ENCODE measurements around the gene RNF225.
"Not testable (repeated sequence)": the region's sequence is repeated elsewhere in the genome, so short reads cannot be mapped to it uniquely, and the experiment has no call there.

The RNF225 gene

GRCh38 chr19:58395220-58395978 lies at the start of gene RNF225:
Gene RNF225 (plus strand): TSS chr19:58395656. CDS start chr19:58396090, 434 bp downstream.
- no peak for DNase-seq

- peak; percentile 77 for DNase-seq
Observed at GRCh38 chr19:58346961-58347929, 48.2 kb upstream of the RNF225 start.

DNA sequence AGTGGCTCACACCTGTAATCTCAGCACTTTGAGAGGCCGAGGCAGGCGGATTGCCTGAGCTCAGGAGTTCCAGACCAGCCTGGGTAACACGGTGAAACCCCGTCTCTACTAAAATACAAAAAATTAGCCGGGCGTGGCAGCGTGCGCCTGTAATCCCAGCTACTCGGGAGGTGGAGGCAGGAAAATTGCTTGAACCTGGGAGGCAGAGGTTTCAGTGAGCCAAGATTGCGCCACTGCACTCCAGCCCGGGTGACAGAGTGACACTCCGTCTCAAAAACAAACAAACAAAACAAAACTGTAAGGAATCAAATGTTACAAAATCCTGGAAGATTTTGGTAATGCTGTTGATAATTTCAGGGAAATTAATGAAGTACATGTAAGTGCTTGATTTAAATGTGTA lies 47.4 kb upstream of the RNF225 start:
- not testable (repeated sequence) for DNase-seq

DNA sequence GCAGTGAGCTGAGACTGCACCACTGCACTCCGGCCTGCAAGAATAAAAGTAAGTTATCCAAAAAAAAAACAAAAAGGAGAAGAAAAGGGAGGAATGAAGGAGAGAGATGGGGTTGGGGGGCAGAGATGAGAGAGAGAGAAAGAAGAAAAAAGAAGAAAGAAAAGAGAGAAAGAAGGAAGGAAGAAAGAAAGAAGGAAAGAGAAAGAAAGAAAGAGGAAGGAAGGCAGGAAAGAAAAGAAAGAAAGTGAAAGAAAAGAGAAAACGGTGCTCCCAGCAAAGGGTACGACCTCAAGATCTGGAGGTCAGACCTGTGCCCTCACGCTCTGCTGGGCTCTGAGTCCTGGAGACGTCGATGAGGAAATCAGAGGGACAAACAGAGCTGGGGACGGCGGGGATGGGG lies 45.9 kb upstream of the RNF225 start:
- DNase-seq = no peak

GRCh38 chr19:58350001-58350861 lies 45.2 kb upstream of the RNF225 start:
- DNase-seq = no peak

- DNase-seq = no peak
Observed at GRCh38 chr19:58350871-58351557, 44.4 kb upstream of the RNF225 start.

GRCh38 chr19:58351558-58351878 lies 43.9 kb upstream of the RNF225 start:
- no peak for DNase-seq

DNA sequence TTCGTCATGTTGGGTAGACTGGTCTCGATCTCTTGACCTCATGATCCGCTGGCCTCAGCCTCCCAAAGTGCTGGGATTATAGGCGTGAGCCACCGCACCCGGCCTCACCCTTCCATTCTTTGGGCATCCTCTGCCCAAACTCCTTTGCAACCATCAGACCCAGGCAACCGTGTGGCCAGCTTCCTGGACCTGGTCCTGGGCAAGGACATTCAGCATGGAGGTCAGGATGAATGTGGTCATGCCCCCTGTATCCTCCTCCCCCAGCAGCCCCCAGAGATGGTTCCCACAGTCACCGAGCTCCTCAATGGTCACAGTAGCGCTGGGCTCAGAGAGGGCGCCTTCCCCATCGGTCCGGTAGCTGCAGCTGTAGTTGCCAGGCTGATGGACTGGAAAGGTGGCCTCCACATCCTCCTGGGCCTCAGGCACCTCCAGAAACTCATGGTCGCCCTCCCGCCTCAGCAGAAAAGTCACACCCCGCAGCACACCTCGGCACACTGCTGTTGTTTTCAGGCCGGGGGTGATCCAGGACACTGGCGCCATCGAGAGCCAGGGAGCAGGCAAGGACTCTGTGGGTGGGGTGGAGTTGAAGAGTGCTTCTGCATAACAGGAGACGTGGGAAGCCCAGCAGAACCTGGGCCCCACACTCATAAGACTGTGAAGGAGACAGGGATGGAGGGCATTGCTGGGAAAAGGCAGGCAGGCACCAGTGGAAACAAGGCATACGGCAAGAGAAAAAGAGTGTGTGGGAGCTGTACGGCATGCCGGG lies 43.3 kb upstream of the RNF225 start:
- DNase-seq = no peak

- DNase-seq = no peak
Observed at GRCh38 chr19:58352760-58353671, 42.4 kb upstream of the RNF225 start, which contains the start of gene A1BG. Gene A1BG (minus strand): TSS chr19:58353492. CDS start chr19:58353437, 55 bp downstream.

DNA sequence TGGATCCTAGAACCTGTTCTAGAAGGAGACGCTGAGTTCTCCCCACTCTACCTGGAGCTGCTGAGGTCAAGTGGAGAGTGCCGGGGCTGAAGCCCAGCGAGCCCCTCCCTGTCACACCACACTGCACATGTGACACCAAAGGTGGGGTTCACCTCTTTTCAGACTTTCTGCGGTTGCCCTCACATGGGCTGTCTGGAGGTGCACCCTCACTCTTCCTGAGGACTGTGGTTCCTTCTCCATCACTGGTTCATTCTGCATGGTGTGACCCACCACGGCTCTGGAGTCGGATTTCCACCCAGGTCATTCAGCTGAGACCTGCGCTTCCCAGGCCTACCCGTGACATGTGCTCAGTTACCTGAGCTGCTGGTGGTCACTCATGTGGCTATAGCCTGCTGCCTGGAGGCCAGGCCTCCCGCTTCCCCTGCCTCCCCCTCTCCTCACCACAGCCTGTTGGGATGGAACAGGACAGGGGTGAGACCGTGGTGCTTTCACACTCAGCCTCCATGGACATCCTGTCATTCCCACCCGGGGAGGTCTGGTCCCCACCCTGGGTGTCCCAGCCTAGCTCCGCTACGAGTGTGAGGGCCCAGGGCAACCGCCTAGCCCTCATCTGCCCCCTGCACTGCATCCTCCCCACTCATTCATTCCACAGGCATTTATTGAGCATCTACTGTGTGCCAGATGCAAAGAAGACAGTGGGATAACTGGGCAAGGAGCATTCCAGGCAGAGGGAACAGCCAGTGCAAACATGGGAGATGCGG lies 41.6 kb upstream of the RNF225 start:
- no peak for DNase-seq

GRCh38 chr19:58354478-58355030 lies 40.9 kb upstream of the RNF225 start:
- DNase-seq = no peak

- DNase-seq = no peak
Observed at GRCh38 chr19:58355215-58355796, 40.1 kb upstream of the RNF225 start.

DNA sequence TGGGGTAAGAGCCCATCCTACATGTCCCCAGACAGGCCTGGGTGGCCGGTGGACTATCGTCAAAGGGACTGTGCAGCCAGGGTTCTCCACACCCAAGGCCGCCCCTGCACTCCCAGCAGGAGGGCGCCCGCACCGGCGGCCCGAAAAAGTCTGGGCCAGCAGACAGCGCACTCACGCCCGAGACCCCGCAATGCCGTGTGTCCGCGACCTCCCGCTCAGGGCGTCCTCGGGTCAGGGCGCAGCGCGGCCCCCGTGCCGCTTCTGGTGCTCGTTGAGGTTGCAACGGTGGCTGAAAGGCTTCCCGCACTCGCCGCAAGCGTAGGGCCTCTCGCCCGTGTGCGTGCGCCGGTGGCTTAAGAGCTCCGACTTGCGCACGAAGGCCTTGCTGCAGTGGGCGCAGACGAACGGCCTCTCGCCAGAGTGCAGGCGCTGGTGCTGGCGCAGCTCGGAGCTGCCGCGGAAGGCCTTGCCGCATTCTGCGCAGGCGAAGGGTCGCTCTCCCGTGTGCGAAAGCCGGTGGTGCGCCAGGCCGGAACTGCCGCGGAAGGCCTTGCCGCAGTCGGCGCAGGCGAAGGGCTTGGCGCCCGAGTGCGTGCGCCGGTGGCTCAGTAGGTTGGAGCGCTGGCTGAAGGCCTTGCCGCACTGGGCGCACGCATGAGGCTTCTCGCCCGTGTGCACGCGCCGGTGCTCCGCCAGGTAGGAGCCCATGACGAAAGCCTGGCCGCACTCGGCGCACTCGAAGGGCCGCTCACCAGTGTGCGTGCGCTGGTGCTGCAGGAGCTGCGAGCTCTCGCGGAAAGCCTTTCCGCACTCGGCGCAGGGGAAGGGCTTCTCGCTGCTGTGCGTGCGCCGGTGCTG lies 39.3 kb upstream of the RNF225 start:
- DNase-seq = peak; percentile 32

DNA sequence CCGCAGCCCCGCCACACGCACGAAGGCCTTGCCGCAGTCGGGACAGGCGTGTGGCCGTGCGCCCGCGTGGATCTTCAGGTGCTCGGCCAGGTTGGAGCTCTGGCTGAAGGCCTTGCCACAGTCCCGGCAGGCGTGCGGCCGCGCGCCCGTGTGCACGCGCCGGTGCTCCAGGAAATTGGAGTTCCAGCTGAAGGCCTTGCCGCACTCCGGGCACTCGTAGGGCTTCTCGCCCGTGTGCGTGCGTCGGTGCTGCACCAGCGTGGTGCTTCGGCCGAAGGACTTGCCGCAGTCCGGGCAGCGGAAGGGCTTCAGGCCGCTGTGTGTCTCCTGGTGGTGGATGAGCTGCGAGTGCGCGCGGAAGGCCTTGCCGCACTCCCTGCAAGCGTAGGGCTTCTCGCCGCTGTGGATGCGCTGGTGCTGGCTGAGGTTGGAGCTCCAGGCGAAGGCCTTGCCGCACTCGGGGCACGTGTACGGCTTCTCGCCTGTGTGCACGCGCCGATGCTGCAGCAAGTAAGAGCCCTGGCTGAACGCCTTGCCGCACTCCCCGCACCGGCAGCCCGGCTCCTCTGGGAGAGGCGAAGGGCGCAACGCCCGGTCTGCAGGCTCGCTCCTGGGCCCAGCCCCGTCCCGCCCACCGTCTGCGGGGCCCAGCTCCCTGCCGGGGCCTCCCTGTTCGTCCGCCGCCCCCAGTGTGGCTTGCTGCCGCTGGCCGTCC lies 38.5 kb upstream of the RNF225 start:
- no peak for DNase-seq

- no peak for DNase-seq
Observed at GRCh38 chr19:58357481-58358145, 37.8 kb upstream of the RNF225 start.

DNA sequence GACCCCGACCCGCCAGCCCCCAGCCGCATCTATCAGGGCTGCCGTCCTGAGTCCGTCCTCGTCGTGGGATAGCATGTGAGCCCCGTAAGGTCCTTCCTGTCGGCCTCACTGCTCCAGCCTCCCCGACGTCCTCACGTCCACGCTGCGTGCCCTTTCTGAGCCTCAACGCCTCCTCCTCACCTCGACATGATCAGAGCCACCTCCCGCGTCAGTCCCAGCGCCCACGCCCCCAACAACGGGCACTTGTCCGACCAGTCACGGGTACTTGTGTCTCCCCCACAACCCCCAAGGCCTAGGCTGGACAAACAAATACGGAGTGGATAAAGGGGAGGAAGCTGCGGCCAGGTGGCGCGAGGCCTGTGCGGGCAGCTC lies 33.6 kb upstream of the RNF225 start:
- DNase-seq = peak; percentile 36

Measured in CD4-positive, alpha-beta T cell treated with Interleukin-12 subunit alpha and Interleukin-12 subunit beta, for 1 hour (primary cell).